ENCODE results near the gene ZNF710.
A peak's percentile ranks its signal among the peaks of the same experiment; 100 is the strongest.

ZNF710 gene

DNA sequence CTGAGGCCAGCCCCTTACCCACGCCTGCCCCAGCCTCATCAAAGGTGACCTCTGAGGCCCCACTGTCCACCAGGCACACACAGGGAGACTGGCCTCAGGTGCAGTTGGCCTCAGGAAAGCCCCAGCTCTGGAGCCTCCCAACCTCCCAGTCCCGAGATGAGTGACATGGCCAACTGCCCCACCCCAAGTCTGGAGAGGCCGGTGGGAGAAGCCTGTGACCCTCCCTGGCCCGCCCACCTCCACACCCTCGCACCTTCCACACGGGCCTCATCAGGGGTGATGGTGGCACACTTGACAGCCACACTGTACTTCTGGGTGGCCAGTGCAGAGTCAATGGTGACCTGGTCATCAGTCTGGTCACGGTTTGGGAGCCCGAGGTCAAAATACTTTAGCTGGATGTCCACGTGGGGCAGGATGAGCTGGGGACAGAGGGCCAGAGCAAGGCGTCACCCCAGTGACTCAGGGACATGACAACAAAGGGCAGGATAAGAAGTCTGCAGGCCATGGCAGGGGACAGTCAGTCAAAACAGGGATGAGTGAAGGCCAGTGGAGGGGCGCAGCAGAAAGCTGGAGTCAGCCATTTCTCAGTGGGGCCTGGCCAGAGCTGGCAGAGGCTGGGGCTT, 89.2 kb downstream of the ZNF710 start:
- DNase-seq = no peak
- Histone ChIP-seq H3K27ac (no peak overlapping the region), H3K27me3 (replicated peaks) (no peaks in the 10 kb centered on the region), H3K36me3 (replicated peaks) (peaks cover 12% of the 10 kb centered on the region), H3K4me3 (ENCODE audit: low read depth, low read length) (no peak overlapping the region)
- TF ChIP-seq, protein P1, sequence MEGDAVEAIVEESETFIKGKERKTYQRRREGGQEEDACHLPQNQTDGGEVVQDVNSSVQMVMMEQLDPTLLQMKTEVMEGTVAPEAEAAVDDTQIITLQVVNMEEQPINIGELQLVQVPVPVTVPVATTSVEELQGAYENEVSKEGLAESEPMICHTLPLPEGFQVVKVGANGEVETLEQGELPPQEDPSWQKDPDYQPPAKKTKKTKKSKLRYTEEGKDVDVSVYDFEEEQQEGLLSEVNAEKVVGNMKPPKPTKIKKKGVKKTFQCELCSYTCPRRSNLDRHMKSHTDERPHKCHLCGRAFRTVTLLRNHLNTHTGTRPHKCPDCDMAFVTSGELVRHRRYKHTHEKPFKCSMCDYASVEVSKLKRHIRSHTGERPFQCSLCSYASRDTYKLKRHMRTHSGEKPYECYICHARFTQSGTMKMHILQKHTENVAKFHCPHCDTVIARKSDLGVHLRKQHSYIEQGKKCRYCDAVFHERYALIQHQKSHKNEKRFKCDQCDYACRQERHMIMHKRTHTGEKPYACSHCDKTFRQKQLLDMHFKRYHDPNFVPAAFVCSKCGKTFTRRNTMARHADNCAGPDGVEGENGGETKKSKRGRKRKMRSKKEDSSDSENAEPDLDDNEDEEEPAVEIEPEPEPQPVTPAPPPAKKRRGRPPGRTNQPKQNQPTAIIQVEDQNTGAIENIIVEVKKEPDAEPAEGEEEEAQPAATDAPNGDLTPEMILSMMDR (IDR thresholded peaks at IDR 0.05; ENCODE audit: low read depth, low read length, missing control alignments) = no peak
- in situ Hi-C loops (cut with HindIII; ENCODE audit: low pct_ligation_motif_present, low sequenced_read_pairs) = no loop called here

DNA sequence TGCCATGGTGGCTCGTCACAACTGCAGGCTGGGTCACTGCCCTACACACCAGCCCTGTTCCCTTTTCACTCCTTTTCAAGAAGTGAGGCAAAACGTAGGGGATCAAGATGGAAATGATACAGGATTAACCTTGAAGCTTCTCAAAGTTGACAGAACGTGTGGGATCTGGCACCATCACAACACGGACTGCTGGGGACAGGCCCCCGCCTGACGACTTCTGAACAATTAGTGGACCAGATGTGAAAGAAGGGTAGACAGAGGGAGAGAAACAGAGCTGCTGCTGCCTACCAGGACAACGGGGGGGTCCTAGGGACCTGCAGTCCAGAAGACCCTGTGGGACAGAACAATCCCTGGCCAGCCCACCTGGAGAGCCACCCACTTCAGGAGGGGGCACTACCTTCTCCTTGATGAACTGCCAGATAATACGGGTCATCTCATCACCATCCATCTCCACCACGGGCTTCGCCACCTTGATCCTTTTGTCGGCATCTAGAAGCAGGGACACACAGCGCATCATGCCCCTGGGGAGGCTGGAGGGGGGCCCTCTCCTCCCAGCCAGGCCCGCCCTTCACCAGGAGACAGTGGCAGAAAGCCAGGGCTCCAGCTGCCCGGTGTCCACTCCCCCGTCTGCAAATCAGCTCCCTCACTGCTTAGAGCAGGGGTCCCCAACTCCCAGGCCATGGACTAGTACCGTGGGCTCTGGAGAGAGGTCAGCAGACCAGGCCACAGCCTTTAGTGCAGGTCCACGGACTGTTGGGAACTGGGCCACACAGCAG, 90.2 kb downstream of the ZNF710 start:
- no peaks in the 10 kb centered on the region for H3K27me3 ChIP-seq (replicated peaks)
- H3K27ac ChIP-seq = no peak overlapping the region
- H3K36me3 ChIP-seq (replicated peaks) = peaks cover 12% of the 10 kb centered on the region
- H3K4me3 ChIP-seq (ENCODE audit: low read depth, low read length) = no peak overlapping the region
- TF ChIP-seq, protein P1 (IDR thresholded peaks at IDR 0.05; ENCODE audit: low read depth, low read length, missing control alignments) = no peak
- in situ Hi-C loops (cut with HindIII; ENCODE audit: low pct_ligation_motif_present, low sequenced_read_pairs) = no loop called here
- DNase-seq = no peak

DNA sequence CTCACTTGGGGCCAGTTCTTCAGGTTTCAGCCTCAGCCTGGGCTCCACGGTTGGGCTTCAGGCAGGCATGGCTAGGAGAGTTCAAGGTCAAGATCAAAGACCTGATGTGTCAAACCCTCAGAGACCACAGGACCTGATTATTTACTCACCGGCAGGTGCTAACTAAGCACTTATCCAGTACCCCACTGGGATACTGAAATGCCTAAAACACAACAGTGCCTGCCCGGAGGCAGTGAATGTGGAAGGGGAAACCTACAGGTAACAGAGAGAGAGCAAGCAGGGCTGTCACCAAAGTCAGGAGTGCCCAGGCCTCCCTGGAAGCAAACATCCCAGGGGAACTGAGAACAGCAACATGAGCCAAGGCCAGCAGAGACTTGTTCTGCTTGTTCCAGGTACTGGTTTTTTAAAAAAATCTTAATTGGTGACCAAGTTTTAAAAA, 94.4 kb downstream of the ZNF710 start:
- Histone ChIP-seq H3K27ac (no peak overlapping the region), H3K36me3 (replicated peaks) (no peaks in the 10 kb centered on the region), H3K4me3 (ENCODE audit: low read depth, low read length) (no peak overlapping the region), H3K27me3 (replicated peaks) (no peaks in the 10 kb centered on the region)
- TF ChIP-seq, protein P1 (IDR thresholded peaks at IDR 0.05; ENCODE audit: low read depth, low read length, missing control alignments) = no peak
- in situ Hi-C loops (cut with HindIII; ENCODE audit: low pct_ligation_motif_present, low sequenced_read_pairs) = no loop called here
- no peak for DNase-seq

- H3K27me3 ChIP-seq (replicated peaks) = no peaks in the 10 kb centered on the region
- no peak for DNase-seq
- TF ChIP-seq, protein P1 (IDR thresholded peaks at IDR 0.05; ENCODE audit: low read depth, low read length, missing control alignments) = no peak
- H3K36me3 ChIP-seq (replicated peaks) = no peaks in the 10 kb centered on the region
- H3K4me3 ChIP-seq (ENCODE audit: low read depth, low read length) = no peak overlapping the region
- peak overlapping the region; percentile 74 for H3K27ac ChIP-seq
- in situ Hi-C loops (cut with HindIII; ENCODE audit: low pct_ligation_motif_present, low sequenced_read_pairs) = no loop called here
Observed at GRCh38 chr15:90097475-90097874, 96.4 kb downstream of the ZNF710 start.

- in situ Hi-C loops (cut with HindIII; ENCODE audit: low pct_ligation_motif_present, low sequenced_read_pairs) = no loop called here
Observed at GRCh38 chr15:90099072-90099867, 98.1 kb downstream of the ZNF710 start.

More at GRCh38 chr15:90099072-90099867, 98.1 kb downstream of the ZNF710 start:
- H3K36me3 ChIP-seq (replicated peaks) = no peaks in the 10 kb centered on the region
- H3K27ac ChIP-seq = no peak overlapping the region
- H3K4me3 ChIP-seq (ENCODE audit: low read depth, low read length) = no peak overlapping the region
- TF ChIP-seq, protein P1 (IDR thresholded peaks at IDR 0.05; ENCODE audit: low read depth, low read length, missing control alignments) = no peak
- no peaks in the 10 kb centered on the region for H3K27me3 ChIP-seq (replicated peaks)
- DNase-seq = no peak

Measured in brain microvascular endothelial cell (primary cell).